Measurements from ENCODE around the gene ZNF689.
"Not testable (repeated sequence)": the region's sequence is repeated elsewhere in the genome, so short reads cannot be mapped to it uniquely, and the experiment has no call there.

ZNF689 gene

DNA sequence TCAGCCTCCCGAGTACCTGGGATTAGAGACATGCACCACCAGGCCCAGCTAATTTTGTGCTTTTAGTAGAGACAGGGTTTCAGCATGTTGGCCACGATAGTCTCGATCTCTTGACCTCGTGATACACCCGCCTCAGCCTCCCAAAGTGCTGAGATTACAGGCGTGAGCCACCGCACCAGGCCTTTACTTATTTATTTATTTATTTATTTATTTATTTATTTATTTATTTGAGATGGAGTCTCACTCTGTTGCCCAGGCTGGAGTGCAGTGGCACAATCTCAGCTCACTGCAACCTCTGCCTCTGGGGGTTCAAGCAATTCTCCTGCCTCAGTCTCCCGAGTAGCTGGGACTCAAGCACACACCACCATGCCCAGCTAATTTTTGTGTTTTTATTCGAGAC lies 19.3 kb downstream of the ZNF689 start:
- not testable (repeated sequence) for DNase-seq

- DNase-seq, result not testable (repeated sequence)
Observed at GRCh38 chr16:30589582-30589981, 20.6 kb downstream of the ZNF689 start.

GRCh38 chr16:30588651-30589050 lies 21.5 kb downstream of the ZNF689 start:
- no peak for DNase-seq

DNA sequence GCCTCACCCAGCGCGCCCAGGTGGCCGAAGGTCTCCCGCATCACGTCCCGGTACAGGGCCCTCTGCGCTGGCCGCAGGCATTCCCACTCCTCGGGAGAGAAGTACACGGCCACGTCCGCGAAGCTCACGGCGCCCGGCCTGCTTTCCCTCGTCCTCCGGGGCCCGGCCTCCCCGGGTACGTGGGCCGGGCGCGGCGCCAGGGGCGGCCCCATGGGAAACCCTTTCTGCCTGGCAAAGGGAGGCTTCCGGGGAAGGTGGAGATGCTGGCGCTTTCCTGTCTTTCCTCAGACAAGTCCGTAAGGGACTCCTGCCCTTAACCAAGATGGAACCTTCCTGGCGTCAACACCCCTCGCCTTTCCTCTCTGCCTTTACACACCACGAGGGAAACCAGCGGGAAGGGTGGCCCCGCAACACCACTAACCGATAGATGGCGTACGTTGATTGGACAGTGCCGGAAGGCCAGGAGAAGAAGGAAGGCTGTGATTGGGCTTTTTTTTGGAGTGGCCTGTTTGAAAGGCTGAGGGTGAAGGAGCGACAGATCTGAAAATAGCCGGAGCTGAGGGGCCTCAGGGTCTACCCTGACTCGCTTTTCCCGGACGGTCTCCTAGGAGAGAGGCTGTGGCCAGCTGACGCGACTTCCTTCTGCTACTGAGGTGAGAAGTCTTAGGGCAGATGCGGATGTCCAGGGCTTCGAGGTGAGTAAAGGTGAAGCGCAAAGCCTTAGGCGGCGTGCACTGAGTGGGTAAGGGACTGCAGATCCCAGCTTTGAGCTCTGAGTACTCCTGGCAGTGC lies 24.6 kb downstream of the ZNF689 start, which contains the start of gene ZNF785:
Gene ZNF785 (minus strand): TSS at position 298 of the 792 bp plus-strand sequence. CDS start 86 bp downstream, at position 212.
- peak; percentile 76 for DNase-seq

DNA sequence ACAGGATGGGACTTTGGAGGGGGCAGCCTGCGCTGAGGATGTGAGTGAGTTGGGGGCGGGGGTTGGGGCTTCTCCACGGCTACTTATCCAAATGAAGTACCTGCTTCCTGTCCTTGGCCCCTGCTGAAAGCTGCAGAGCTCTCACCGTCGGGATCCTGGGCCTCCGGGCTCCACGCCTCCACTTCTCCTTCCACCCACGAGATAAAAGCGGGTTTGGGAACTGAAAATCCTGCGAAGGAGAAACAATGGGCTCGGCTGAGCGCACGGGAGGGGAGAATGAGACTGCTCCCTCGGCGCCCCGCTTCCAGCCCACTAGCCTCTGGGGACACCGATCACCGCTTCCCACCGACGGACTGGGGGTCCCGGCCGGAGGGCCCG lies 25.2 kb downstream of the ZNF689 start:
- no peak for DNase-seq

- no peak for DNase-seq
Observed at GRCh38 chr16:30582611-30583340, 27.4 kb downstream of the ZNF689 start.

- DNase-seq, result no peak
Observed at GRCh38 chr16:30581457-30581856, 28.7 kb downstream of the ZNF689 start.

GRCh38 chr16:30574678-30575077 lies 35.5 kb downstream of the ZNF689 start:
- DNase-seq, result no peak

DNA sequence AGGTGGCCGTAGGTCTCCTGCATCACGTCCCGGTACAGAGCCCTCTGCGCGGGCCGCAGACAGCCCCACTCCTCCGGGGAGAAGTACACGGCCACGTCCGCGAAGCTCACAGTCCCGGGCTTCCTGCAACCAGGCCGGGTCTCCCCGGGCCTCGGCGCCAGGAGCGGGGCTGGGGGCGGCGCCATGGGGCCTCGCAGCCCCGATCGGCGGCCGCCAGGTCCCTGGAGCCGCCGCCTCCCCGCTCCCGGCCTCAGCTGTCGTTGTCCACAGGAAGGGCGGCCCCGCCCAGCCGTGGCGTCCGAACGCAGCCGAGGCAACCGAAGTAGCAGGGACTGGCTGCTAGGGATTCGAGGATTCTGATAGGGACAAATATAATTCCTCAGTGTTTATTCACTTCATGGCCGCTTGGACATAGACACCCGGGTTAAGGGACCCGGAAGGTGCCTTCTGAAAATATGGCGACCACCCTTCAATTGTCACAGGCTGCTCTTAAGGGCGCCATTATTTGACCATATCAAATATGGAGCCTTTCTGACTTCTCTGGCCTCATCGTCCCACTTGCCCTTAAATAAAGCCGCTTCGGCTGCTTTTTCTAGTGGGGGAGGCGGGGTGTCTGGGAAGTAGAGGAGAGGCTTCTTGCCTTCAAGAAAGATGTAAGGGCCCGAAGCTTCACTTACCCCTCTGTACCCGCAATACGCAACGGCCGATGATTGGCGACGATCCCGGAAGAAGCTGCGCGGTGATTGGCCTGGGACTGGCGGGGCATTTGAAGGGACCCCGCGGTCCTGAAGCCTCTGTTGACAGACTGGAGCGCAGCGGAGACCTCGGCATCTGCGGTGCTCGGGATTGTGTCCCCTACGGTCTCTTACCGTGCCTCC lies 38.5 kb downstream of the ZNF689 start, which contains the start of gene ZNF688:
Gene ZNF688 (minus strand): TSS at position 270 of the 878 bp plus-strand sequence. CDS start 85 bp downstream, at position 185.
- DNase-seq, result peak; percentile 82

- no peak for DNase-seq
Observed at GRCh38 chr16:30570636-30571444, 39.3 kb downstream of the ZNF689 start.

GRCh38 chr16:30569746-30570635 lies 40.2 kb downstream of the ZNF689 start:
- DNase-seq, result no peak

DNA sequence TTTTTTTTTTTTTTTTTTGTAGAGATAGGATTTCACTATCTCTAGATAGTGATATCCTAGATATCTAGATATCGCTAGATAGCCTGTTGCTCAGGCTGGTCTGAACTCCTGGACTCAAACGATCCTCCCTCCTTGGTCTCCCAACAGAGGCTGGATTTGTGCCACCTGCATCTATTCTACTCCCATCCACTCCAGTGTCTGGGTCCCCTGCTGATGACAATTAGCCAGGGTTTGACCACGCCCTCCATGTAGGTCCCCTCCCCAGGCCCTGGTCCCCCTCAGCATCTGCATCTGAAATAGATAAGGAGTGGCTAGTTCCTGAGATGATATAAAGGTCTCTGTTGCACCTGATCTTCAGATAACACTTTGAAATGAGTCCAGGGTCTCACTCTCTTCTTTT lies 40.9 kb downstream of the ZNF689 start:
- no peak for DNase-seq

DNA sequence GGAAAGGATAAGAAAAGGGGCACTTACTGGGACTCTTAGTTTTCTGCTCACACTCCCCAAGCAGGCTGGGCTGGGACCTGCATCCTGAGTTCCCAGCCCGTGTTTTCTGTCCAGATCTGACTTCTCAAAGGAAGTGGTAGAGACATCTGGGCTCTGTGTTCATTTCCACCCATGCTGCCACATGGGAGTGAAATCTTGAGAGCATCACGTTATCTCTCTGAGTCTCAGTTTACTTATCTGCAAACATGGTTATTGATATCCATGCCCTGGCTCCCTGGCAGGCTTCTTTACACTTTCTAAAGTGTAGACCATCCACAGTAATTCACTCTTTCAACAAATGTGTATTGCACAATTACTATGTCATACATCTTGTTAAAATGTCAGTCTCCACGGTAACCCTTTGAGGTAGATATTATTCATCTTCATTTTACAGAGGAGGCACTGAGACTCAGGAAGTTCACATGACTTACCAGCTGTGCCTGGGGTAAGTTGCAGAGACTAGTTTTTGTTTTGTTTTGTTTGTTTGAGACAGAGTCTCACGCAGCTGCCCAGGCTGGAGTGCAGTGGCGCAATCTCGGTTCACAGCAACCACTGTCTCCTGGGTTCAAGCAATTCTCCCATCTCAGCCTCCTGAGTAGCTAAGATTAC lies 42.1 kb downstream of the ZNF689 start:
- no peak for DNase-seq

DNA sequence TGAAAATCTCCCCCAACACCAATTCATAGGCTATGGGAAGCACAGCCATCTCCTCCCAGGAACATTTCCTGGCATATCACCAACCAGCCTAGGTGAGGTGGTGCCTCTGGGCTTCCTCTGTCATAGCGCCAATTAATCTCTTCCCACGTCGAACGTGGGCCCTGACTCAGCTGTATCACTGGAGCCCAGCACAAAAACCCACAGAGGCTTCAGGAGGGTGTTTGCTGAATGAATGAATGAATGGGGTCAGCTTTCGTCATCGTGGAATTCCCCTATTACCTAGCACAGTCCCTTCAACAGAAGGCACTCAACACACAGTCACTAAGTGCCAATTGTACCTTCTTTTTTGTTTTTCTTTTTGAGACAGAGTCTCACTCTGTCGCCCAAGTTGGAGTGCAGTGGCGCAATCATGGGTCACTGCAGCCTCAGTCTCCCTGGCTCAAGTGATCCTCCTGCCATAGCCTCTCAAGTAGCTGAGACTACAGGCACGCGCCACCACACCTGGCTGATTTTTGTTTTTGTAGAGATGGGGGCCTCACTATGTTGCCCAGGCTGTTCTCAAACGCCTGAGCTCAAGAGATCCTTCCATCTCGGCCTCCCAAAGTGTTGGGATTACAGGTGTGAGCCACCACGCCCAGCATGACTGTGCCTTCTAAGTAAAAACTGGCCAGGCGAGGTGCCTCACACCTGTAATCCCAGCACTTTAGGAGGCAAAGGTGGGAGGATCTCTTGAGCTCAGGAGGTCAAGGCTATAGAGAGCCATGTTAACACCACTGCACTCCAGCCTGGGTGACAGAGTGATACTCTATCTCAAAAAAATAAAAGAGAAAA lies 42.8 kb downstream of the ZNF689 start:
- DNase-seq, result no peak

DNA sequence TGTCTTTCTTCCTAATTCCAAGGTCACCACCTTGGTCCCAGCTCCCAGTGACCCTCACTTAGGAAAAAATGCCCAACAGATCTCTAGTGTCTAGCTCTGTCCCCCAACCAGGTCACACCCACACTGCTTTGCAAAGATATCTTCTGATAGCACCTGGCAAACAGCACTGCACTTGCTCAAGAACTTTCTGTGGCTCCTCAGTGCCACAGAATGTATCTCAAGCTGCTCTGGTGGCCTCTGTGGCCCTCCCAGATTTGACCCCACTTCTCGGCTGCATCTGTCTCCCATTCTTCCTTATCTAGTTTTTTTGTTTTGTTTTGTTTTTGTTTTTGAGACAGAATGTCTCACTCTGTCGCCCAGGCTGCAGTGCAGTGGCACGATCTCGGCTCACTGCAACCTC lies 43.7 kb downstream of the ZNF689 start:
- no peak for DNase-seq

- DNase-seq, result no peak
Observed at GRCh38 chr16:30565984-30566383, 44.2 kb downstream of the ZNF689 start.

DNA sequence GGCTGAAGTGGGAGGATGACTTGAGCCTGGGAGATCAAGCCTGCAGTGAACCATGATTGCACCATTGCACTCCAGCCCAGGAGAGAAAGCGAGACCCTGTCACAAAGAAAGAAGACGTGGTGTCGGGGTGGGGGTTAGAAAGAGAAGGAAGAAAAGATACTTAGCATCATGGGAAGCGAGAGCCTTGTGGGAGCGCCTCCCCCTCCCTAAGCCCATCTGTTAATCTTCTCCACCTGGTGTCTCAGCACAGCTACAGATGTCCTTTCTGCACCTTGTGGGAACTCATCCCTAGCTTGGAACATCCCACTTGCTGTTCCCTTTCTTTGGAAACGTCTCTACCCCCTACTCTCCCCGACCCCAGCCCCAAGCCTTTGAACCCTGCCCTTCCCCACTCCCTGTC lies 44.7 kb downstream of the ZNF689 start:
- DNase-seq, result no peak

GRCh38 chr16:30562021-30562420 lies 48.2 kb downstream of the ZNF689 start:
- DNase-seq, result no peak

DNA sequence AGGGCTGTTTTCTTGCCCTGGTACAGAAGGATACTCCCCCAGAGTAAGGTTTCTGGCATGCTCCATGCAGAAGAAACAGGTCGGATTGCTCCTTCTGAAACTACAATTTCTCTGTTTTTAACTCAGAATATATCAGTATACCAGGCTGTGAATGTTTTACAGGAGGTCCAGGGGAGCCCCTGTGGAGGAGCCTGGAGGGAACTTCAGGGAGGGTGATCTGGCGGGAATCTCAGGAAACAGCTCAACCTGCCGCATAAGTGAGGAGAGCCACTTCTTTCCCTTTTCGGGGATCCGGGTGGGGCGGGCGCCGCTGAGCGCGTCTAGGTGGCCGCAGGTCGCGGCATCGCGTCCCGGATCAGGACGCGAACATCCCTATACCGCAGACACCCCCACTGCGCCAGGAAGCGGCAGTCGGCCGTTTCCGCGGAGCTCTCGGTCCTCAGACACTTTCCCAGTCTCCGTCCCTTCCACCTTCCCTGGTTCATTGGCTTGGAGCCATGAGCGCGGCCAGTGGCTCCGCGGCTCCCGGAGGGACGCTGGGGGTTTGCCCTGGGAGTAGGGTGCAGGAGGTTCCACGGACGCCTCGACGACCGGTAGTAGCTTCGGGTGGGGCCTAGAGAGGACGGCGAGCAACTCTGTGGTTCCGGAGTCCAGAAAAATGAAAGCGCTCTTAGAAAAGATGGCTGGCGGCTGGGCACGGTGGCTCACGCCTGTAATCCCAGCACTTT lies 48.9 kb downstream of the ZNF689 start:
- no peak for DNase-seq
